LoVo (cell line): ENCODE results near the gene PDE7B.

Source experiments
- DNase-seq: peaks from one replicate; pipeline ENCODE4 v3.0.0-alpha.2; 2016; ENCODE audit warnings: low spot score

Gene PDE7B

GRCh38 chr6:135851442-135852271 lies at the start of gene PDE7B:
PDE7B (plus strand) TSS chr6:135851701.
- peak; percentile 16 for DNase-seq

DNA sequence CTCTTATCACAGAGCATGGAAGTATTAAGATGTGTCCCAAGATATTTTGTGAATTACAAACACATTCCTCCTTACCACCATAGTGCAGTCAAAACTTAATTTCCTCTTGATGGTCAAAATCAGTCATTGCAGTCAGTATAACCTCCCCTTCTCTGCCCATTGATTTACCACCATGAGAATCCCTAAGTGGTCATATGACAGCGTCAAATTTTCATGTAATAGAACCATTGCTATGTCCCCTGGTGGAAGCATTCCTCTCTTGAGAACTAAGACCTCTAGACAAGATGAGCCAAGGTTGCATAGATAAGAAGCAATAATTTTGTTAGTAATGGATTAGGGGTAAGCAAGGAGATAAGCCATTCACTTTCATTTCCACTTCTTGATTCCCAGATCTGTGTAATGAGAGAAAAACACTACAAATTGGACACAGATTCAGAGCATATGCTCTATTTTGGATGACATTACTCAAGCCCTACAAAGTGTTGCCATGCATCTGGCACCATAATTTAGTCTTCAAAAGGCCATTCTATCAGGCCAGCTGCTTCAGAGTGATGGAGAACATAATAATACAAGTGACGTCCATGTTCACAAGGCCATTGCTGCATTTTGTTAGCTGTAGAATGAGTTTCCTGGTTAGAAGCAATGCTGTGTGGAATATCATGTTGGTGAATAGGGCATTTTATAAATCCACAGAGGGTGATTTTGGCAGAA lies 49.6 kb upstream of the PDE7B start:
- DNase-seq, result no peak

DNA sequence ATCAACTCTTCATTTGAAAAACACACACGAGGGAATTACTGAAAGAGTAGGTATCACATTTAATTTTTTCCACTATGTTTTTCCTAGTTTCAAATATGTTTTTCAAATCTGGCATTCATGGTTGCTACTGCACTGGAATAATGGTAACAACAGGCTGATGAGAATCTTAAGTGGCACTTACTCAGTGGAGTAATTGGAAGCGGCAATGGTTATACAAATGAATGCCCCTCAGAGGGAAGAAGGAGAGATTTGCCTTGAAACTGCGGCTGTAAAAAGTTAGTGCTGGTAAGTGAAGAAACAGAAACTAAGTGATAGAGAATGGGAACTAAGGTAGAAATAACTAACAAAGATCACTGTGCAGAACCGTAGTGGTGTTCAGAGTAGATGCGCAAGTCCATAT lies 41.0 kb upstream of the PDE7B start:
- DNase-seq, result no peak

DNA sequence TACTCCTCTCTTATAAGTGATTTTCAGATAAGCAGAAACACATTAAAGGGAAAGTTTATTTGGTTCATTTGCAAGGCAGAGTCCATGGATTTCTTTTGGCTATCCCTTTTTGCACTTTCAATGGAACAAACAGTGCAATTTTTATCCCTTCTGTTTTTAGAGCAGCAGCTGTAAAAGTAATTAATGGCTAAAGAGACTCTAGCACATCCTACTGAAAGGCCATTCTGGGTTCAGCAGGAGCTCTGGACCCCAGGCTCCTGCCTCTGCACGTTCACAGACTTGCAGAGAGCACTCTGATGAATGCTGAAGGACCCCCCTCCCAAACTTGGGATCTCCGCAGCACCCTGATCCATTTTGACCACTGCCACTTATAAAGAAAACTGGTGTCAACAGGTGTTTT lies 40.3 kb upstream of the PDE7B start:
- no peak for DNase-seq

DNA sequence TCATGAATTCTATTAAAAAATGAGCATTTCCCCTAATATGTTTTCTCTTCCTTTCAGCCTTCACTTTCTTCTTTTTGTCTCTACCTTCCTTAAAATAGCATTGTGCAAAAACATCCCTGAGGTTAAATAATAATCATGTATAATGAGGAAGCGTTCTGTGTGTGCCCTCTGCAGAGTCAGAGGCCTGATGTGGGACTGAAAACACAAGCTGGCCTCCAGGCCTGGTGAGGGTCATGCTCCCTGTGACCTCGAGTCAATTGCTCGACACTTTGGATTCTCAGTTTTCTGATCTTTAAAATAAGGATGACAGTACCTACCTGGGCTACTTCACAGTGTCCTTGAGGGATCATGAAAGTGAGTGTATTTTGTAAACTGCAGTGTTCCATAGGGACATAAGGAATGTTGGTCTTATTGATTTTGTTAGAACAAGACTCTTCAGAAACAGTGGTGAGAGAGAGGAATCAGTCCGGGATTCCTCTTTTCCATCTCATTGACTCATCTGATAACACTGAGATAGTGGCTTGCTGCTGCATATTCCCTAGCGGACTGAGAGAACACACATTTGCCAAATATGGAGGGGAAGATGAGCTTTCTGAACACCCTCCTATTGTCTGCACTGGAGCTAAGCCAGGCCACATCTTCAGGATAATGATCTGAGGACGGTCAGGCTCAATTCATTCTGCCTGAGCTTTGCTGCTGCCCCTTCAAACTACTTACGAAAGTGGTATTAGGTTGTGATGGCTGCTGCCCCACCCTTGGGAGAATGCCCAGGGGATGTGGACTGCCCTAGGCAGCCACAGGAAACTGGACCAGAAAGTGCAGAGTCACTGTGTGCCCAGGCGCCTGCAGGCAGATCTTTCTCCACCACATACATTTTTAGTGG lies 39.6 kb upstream of the PDE7B start:
- no peak for DNase-seq

DNA sequence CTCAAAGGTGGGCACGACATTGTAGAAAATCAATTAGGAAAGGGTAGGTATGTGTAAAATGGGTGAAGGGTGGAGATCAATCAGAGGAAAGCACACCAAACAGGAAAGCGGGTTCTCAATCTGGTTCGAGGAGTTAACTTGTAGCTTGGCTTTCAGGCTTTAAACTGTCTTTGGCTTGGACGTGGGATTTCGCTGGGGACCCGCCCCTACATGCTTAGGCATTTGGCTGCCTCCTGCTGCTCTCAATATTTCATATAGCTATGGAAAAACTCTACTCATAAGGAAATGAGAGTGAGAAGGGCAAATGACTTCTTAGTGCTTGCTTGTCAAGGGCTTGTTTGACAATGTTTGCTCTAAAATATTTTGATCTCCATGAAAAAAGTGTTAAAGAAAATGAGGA lies 38.1 kb upstream of the PDE7B start:
- no peak for DNase-seq

- no peak for DNase-seq
Measured at GRCh38 chr6:135814043-135814442, 37.5 kb upstream of the PDE7B start.

- DNase-seq, result no peak
Measured at GRCh38 chr6:135815216-135815615, 36.3 kb upstream of the PDE7B start.

GRCh38 chr6:135817035-135817434 lies 34.5 kb upstream of the PDE7B start:
- no peak for DNase-seq

DNA sequence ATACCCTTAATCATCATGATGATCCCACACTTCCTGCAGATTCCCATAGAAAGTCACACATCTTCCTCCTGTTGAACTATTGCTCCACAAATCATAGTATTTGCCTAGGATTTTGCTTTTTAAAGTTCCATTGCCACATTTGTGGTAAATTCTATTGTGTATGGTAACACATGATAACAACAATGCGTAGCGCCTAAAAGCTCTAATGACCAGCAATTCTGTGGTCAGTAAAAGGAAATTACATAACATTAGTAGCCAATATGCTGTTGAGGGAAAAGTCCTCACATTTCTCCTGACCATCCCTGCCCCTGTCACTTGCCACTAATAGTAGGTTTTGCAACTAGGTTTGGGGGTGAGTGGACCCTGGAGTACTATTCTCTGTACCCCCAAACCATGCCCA lies 31.8 kb upstream of the PDE7B start:
- no peak for DNase-seq

DNA sequence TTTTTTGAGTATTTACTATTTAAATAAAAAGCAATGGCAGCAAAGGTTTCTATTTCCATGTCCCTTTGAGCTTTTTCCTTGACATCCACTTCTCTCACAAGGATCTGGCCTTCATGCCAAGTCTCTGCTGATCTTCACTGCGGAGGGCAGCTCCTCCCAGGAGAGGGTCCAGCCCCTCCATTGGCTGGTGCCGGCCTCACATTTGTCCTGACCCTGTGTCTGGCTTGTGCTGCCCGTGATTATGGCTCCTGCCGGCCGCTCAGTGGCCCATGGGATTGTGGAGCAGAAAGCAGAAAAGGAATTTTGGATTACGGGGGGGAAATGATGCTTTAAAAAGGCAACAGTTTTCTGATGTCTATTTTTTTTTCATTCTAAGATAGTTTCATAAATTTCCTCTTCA lies 31.2 kb upstream of the PDE7B start:
- DNase-seq, result no peak

- DNase-seq, result no peak
Measured at GRCh38 chr6:135823851-135824250, 27.6 kb upstream of the PDE7B start.

DNA sequence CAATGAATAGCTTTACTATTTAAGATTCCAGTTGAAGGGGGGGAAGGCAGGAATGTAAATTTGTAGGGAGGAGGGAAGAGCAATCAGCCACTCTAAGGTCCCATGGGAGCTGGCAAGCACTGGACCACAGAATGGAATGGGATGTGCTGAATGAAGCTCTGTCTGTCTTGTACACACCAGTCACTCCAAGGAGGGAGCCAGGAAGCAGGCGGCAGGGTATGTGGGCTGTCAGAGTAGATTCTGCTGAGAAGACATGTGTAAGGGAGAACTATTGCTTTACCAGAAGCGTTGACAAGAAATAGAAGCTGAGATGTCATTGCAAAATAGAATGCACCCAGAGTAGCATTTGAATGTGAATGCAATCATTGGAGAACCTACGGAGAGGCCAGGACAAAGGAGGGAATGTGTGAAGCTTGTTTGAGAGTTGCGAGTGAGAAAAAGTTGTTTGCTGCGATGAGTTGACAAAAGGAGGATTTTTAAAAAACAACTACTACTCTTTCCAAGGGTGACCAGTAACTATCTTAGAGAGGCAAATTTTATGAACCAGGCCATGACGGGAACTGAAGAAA lies 25.2 kb upstream of the PDE7B start:
- DNase-seq, result no peak

GRCh38 chr6:135828021-135828420 lies 23.5 kb upstream of the PDE7B start:
- no peak for DNase-seq

DNA sequence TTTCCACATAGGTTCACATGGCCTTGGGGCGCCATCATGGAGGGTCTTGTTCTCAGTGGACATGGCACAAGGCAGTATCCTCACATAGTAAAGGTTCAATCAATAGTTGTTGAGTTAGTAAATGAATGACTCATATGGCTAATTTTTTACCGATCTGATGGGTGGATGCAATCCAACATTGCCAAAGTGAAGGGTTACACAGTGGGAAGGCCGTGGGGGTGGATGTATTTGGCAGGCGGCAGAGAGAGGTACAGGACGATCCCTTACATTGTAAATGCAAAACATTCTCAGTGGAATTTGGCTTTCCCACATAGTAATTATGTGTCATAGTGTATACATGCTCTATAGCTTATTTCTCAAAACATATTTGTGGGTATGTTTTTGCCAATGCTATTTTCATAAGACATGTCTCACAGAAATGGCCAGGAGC lies 21.0 kb upstream of the PDE7B start:
- no peak for DNase-seq

- DNase-seq, result no peak
Measured at GRCh38 chr6:135831016-135831415, 20.5 kb upstream of the PDE7B start.

- no peak for DNase-seq
Measured at GRCh38 chr6:135832166-135832565, 19.3 kb upstream of the PDE7B start.

- DNase-seq, result no peak
Measured at GRCh38 chr6:135833771-135834170, 17.7 kb upstream of the PDE7B start.

DNA sequence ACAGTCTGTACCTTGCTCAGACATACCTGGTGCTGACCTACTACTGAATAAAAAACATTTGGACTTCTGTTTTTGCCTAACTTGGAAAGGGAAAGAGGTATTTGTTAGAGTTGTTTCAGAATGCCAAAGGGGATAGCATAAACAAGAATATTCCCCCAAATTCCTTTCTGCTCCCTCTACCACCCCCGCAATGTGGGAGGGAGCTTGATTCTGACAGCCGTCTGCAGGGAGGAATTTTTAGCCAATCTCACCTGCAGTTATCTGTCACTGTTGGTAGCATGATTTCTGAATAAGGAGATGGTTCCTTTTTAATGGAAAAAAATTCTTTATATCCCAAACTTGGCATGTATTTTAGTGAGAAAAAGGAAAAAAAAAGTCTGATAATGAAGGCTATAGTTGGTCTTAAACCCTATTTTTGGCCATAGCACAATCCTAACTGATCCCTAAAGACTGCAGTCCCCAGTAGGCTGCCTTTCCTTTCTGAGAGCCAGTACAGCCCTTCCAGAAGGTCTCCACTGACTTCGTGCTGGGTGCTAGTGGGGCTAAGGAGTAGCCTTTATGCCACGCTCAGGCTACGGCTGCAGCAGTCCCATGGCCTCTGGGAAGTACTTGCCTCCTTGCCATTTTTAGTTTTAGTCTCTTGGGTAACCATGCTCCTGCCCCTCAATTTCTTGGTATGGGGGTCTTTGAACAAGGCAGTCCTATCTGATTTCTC lies 13.6 kb upstream of the PDE7B start:
- DNase-seq, result no peak

DNA sequence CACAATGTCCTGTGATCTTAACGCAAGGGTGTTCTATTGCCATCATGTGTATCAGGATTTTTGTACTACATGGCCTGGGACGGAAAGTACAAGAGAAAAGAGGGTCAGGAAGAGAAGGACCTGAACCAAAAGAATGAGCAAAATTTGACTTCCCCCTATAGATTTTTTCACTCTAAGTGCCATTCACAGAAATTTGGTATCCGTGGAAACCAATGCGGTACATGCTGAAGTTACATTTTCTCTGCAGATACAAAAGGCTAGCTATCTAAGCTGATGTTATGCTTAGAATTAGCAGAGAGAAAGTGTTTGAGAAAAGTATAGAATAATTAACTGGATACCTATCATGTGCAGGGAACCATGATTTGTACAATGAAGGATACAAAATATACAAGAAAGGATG lies 12.4 kb upstream of the PDE7B start:
- no peak for DNase-seq

DNA sequence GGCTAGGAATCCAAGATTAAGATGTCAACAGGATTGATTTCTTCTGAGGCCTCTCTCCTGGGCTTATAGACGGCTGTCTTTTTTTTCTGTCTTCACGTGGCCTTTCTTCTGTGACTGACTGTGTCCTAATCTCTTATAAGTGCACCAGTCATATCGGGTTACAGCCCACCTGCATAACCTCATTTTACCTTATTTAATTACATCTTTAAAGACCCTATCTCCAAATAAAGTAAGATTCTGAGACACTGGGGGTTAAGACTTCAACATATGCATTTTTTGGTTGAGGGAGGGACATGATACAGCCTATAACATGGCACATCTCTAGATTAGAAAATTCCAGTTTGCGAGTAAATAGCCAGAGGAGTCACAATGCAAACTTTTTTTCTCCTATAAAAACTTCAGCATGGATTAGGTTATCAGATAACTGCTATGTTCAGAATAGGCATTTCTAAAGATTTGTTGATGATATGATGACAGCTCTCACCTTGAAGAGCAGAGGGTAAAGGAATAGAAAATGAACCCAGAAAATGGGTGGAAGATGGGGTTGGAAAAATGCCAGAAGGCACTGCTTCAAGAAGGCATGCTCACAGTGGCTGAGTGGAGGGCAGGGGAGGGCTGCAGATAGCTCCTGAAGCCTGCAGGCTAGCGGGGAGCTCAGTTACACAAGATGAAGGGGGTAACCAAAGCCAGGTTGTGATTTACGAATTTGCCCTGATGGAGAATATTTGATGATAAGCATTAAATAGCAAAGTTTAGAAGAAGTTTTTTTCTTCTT lies 8.7 kb upstream of the PDE7B start:
- DNase-seq, result no peak
